Measurements from ENCODE around the gene NR2C1. TPM values are rescaled to one million over a fixed set of nuclear protein-coding genes. Genes with fewer than 3 reads are reported as not detected.
"Not testable (repeated sequence)": the region's sequence is repeated elsewhere in the genome, so short reads cannot be mapped to it uniquely, and the experiment has no call there.

Gene NR2C1
- total RNA-seq, 1 donor from 2014 or later, result 44.3 TPM

DNA sequence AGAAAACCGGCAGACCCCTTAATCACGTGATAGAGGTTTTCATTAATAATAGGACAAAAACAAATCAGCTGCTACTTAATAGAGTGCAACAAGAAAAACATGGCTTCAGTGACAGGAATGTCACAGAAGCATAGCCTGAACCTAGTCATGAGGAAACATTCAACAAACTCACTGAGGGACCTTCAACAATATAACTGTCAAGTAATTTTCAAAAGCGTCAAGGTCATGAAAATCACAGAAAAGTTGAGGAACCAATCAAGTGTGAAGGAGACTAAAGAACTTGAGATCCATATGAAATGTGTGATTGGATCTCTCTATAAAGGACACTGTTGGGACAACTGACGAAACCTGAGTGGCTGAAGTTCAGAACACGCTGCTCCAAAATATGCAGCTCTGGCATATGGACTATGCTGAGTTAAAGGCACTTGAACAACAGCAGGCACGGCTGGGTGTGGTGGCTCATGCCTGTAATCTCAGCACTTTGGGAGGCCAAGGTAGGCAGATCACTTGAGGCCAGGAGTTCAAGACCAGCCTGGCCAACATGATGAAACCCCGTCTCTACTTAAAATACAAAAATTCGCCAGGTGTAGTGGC, 86.2 kb downstream of the NR2C1 start:
- H3K79me2 ChIP-seq (ENCODE audit: insufficient read depth, low read length), result peaks cover 7% of the 10 kb centered on the region
- peaks cover 17% of the 10 kb centered on the region for H3K4me1 ChIP-seq (ENCODE audit: insufficient read depth, low read length)
- H4K20me1 ChIP-seq (ENCODE audit: insufficient read depth, low read length), result no peaks in the 10 kb centered on the region
- H3K27me3 ChIP-seq (ENCODE audit: insufficient read depth, low read length), result no peaks in the 10 kb centered on the region
- no peaks in the 10 kb centered on the region for H3K27me3 Mint-ChIP-seq (ENCODE audit: low read depth, unreplicated experiment)
- H2AFZ ChIP-seq (ENCODE audit: low read depth, low read length), result no peak overlapping the region
- no peak overlapping the region for H3K9ac ChIP-seq (ENCODE audit: low read length)
- TF ChIP-seq, protein P1, sequence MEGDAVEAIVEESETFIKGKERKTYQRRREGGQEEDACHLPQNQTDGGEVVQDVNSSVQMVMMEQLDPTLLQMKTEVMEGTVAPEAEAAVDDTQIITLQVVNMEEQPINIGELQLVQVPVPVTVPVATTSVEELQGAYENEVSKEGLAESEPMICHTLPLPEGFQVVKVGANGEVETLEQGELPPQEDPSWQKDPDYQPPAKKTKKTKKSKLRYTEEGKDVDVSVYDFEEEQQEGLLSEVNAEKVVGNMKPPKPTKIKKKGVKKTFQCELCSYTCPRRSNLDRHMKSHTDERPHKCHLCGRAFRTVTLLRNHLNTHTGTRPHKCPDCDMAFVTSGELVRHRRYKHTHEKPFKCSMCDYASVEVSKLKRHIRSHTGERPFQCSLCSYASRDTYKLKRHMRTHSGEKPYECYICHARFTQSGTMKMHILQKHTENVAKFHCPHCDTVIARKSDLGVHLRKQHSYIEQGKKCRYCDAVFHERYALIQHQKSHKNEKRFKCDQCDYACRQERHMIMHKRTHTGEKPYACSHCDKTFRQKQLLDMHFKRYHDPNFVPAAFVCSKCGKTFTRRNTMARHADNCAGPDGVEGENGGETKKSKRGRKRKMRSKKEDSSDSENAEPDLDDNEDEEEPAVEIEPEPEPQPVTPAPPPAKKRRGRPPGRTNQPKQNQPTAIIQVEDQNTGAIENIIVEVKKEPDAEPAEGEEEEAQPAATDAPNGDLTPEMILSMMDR (IDR thresholded peaks at IDR 0.05; ENCODE audit: insufficient read depth, low read depth, low read length), result no peak
- TF ChIP-seq EZH2 (IDR thresholded peaks at IDR 0.05; ENCODE audit: insufficient read depth, low read length), result no peak
- FAIRE-seq, result no peak
- no peak overlapping the region for H3K27ac ChIP-seq (ENCODE audit: low read depth, low read length)
- no peaks in the 10 kb centered on the region for H3K9me3 Mint-ChIP-seq (ENCODE audit: unreplicated experiment)
- H3K36me3 Mint-ChIP-seq (ENCODE audit: low read depth, unreplicated experiment), result peaks cover 8% of the 10 kb centered on the region
- no peak overlapping the region for H3K4me2 ChIP-seq (ENCODE audit: low read length)
- no peak overlapping the region for H3K4me3 Mint-ChIP-seq (ENCODE audit: unreplicated experiment)
- no peak for DNase-seq (ENCODE audit: low read depth)
- no peak overlapping the region for H3K27ac Mint-ChIP-seq (ENCODE audit: unreplicated experiment)
- H3K36me3 ChIP-seq (ENCODE audit: insufficient read depth, low read length), result peaks cover 1% of the 10 kb centered on the region
- no peaks in the 10 kb centered on the region for H3K9me3 ChIP-seq (ENCODE audit: insufficient read depth, low read depth, low read length)
- H3K4me1 Mint-ChIP-seq (ENCODE audit: low read depth, unreplicated experiment), result peaks cover 23% of the 10 kb centered on the region
- H3K4me3 ChIP-seq (ENCODE audit: insufficient read depth, low read depth, low read length), result no peak overlapping the region

GRCh38 chr12:94985099-94985498, 88.3 kb downstream of the NR2C1 start:
- not testable (repeated sequence) for H3K4me2 ChIP-seq (ENCODE audit: low read length); H3K27me3 Mint-ChIP-seq (ENCODE audit: low read depth, unreplicated experiment); H3K27me3 ChIP-seq (ENCODE audit: insufficient read depth, low read length); H3K4me3 ChIP-seq (ENCODE audit: insufficient read depth, low read depth, low read length); H3K36me3 ChIP-seq (ENCODE audit: insufficient read depth, low read length); H3K36me3 Mint-ChIP-seq (ENCODE audit: low read depth, unreplicated experiment); H3K4me3 Mint-ChIP-seq (ENCODE audit: unreplicated experiment); FAIRE-seq; DNase-seq (ENCODE audit: low read depth); H3K9me3 Mint-ChIP-seq (ENCODE audit: unreplicated experiment); H3K27ac Mint-ChIP-seq (ENCODE audit: unreplicated experiment); H2AFZ ChIP-seq (ENCODE audit: low read depth, low read length); H3K9ac ChIP-seq (ENCODE audit: low read length); H4K20me1 ChIP-seq (ENCODE audit: insufficient read depth, low read length); H3K9me3 ChIP-seq (ENCODE audit: insufficient read depth, low read depth, low read length)
- peaks cover 22% of the 10 kb centered on the region for H3K4me1 ChIP-seq (ENCODE audit: insufficient read depth, low read length)
- peaks cover 31% of the 10 kb centered on the region for H3K4me1 Mint-ChIP-seq (ENCODE audit: low read depth, unreplicated experiment)
- peak overlapping the region; percentile 25 for H3K27ac ChIP-seq (ENCODE audit: low read depth, low read length)
- peaks cover 15% of the 10 kb centered on the region for H3K79me2 ChIP-seq (ENCODE audit: insufficient read depth, low read length)

- no peak for TF ChIP-seq EZH2 (IDR thresholded peaks at IDR 0.05; ENCODE audit: insufficient read depth, low read length)
- TF ChIP-seq, protein P1 (IDR thresholded peaks at IDR 0.05; ENCODE audit: insufficient read depth, low read depth, low read length), result no peak
- Histone ChIP-seq H3K27me3 (ENCODE audit: insufficient read depth, low read length) (no peaks in the 10 kb centered on the region), H3K4me3 (ENCODE audit: insufficient read depth, low read depth, low read length) (no peak overlapping the region), H3K9ac (ENCODE audit: low read length) (peak overlapping the region; percentile 81), H3K36me3 (ENCODE audit: insufficient read depth, low read length) (no peaks in the 10 kb centered on the region), H3K4me1 (ENCODE audit: insufficient read depth, low read length) (peaks cover 22% of the 10 kb centered on the region), H3K79me2 (ENCODE audit: insufficient read depth, low read length) (peaks cover 14% of the 10 kb centered on the region), H3K27ac (ENCODE audit: low read depth, low read length) (peak overlapping the region; percentile 97), H3K4me2 (ENCODE audit: low read length) (peak overlapping the region; percentile 75), H3K9me3 (ENCODE audit: insufficient read depth, low read depth, low read length) (no peaks in the 10 kb centered on the region), H2AFZ (ENCODE audit: low read depth, low read length) (no peak overlapping the region), H4K20me1 (ENCODE audit: insufficient read depth, low read length) (peaks cover under 1% of the 10 kb centered on the region)
- Mint-ChIP-seq H3K27me3 (ENCODE audit: low read depth, unreplicated experiment) (no peaks in the 10 kb centered on the region), H3K4me3 (ENCODE audit: unreplicated experiment) (peak overlapping the region; percentile 71), H3K36me3 (ENCODE audit: low read depth, unreplicated experiment) (peaks cover 5% of the 10 kb centered on the region), H3K9me3 (ENCODE audit: unreplicated experiment) (no peaks in the 10 kb centered on the region), H3K4me1 (ENCODE audit: low read depth, unreplicated experiment) (peaks cover 31% of the 10 kb centered on the region), H3K27ac (ENCODE audit: unreplicated experiment) (peak overlapping the region; percentile 99)
- FAIRE-seq (no peak), DNase-seq (ENCODE audit: low read depth) (peak; percentile 70)
These were observed 90.1 kb downstream of the NR2C1 start for GRCh38 chr12:94983321-94983720.

Measured in astrocyte (in vitro differentiated cells and primary cell).